Measurements from ENCODE around the gene PRUNE1.

PRUNE1 gene

GRCh38 chr1:150976879-150977694 lies 31.2 kb upstream of the PRUNE1 start:
- peak; percentile 96 for DNase-seq (ENCODE audit: low spot score)

- DNase-seq (ENCODE audit: low spot score) = peak; percentile 98
Measured at GRCh38 chr1:150979092-150980056, 28.9 kb upstream of the PRUNE1 start.

GRCh38 chr1:150981177-150981804 lies 27.0 kb upstream of the PRUNE1 start:
- DNase-seq (ENCODE audit: low spot score) = no peak

- DNase-seq (ENCODE audit: low spot score) = no peak
Measured at GRCh38 chr1:150981805-150982712, 26.2 kb upstream of the PRUNE1 start, which contains the start of gene ANXA9. Gene ANXA9 (plus strand): TSS chr1:150982292. CDS start chr1:150983106, 814 bp downstream.

- no peak for DNase-seq (ENCODE audit: low spot score)
Measured at GRCh38 chr1:150985179-150985825, 22.9 kb upstream of the PRUNE1 start.

GRCh38 chr1:150987924-150988323 lies 20.3 kb upstream of the PRUNE1 start:
- no peak for DNase-seq (ENCODE audit: low spot score)

GRCh38 chr1:150992626-150993025 lies 15.6 kb upstream of the PRUNE1 start:
- no peak for DNase-seq (ENCODE audit: low spot score)

- no peak for DNase-seq (ENCODE audit: low spot score)
Measured at GRCh38 chr1:150994248-150994647, 14.0 kb upstream of the PRUNE1 start.

GRCh38 chr1:150995460-150995859 lies 12.8 kb upstream of the PRUNE1 start:
- peak; percentile 61 for DNase-seq (ENCODE audit: low spot score)

- peak; percentile 77 for DNase-seq (ENCODE audit: low spot score)
Measured at GRCh38 chr1:150995896-150996295, 12.4 kb upstream of the PRUNE1 start.

- DNase-seq (ENCODE audit: low spot score) = no peak
Measured at GRCh38 chr1:150997126-150997872, 10.9 kb upstream of the PRUNE1 start.

- DNase-seq (ENCODE audit: low spot score) = no peak
Measured at GRCh38 chr1:150997949-150998348, 10.3 kb upstream of the PRUNE1 start.

- no peak for DNase-seq (ENCODE audit: low spot score)
Measured at GRCh38 chr1:150999051-150999674, 9.1 kb upstream of the PRUNE1 start.

- no peak for DNase-seq (ENCODE audit: low spot score)
Measured at GRCh38 chr1:150999926-151000325, 8.3 kb upstream of the PRUNE1 start.

- DNase-seq (ENCODE audit: low spot score) = no peak
Measured at GRCh38 chr1:151000408-151000807, 7.8 kb upstream of the PRUNE1 start.

- no peak for DNase-seq (ENCODE audit: low spot score)
Measured at GRCh38 chr1:151001602-151002001, 6.6 kb upstream of the PRUNE1 start.

GRCh38 chr1:151002051-151002450 lies 6.2 kb upstream of the PRUNE1 start:
- no peak for DNase-seq (ENCODE audit: low spot score)

GRCh38 chr1:151002611-151003010 lies 5.6 kb upstream of the PRUNE1 start:
- DNase-seq (ENCODE audit: low spot score) = no peak

- no peak for DNase-seq (ENCODE audit: low spot score)
Measured at GRCh38 chr1:151003180-151003579, 5.1 kb upstream of the PRUNE1 start.
